Vagina (tissue), 2 donors: Measurements from ENCODE around the gene BASP1.

ENCODE experiments used
- POLR2A ChIP-seq, 2 donors: fragments of 450-650 bp; IDR thresholded peaks; one replicate each; pipeline ENCODE4 v1.6.1; 2017; ENCODE audit warnings: antibody characterized with exemption in 2 of 2, mild to moderate bottlenecking in 2 of 2, moderate library complexity in 2 of 2
- POLR2AphosphoS5 ChIP-seq, 2 donors: sonication (generic); formaldehyde crosslinking; IDR thresholded peaks; one replicate each; pipeline ENCODE4 v1.9.0; 2017; ENCODE audit warnings: antibody characterized with exemption in 2 of 2, mild to moderate bottlenecking in 2 of 2, low read depth in 1 of 2; ENCODE audit not compliant: insufficient read depth in 1 of 2
- TF ChIP-seq, protein P1 (sequence below), 3 experiments: fragments of 450-650 bp in 2 of 3; fragments of 200-600 bp in 1 of 3; sonication (generic) in 1 of 3; IDR thresholded peaks; one replicate each; pipeline ENCODE4 v1.5.1; 2017 to 2019; ENCODE audit warnings: antibody characterized with exemption in 3 of 3, mild to moderate bottlenecking in 2 of 3, moderate library complexity in 2 of 3

DNA sequence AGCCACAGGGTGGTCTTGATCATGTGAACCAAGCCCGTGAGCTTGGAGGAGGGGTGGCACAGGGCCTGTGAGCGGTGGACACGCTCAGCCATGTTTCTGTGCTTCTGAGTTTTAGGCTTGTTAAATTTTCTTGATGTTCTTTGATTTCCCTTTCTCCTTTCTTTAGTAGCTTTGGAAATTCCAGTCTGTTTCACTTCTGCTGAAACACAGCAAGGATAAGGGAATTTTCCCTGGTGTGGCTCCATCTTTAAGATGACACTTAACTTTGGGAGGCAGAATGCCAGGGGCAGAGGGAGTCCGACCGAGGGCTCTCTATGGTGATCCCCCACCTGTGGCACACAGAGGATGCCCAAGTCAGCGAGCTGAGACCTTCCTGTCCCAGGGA is 29.7 kb upstream of the BASP1 start:
- TF ChIP-seq, protein P1, sequence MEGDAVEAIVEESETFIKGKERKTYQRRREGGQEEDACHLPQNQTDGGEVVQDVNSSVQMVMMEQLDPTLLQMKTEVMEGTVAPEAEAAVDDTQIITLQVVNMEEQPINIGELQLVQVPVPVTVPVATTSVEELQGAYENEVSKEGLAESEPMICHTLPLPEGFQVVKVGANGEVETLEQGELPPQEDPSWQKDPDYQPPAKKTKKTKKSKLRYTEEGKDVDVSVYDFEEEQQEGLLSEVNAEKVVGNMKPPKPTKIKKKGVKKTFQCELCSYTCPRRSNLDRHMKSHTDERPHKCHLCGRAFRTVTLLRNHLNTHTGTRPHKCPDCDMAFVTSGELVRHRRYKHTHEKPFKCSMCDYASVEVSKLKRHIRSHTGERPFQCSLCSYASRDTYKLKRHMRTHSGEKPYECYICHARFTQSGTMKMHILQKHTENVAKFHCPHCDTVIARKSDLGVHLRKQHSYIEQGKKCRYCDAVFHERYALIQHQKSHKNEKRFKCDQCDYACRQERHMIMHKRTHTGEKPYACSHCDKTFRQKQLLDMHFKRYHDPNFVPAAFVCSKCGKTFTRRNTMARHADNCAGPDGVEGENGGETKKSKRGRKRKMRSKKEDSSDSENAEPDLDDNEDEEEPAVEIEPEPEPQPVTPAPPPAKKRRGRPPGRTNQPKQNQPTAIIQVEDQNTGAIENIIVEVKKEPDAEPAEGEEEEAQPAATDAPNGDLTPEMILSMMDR (IDR thresholded peaks at IDR 0.05) = no peak
- TF ChIP-seq POLR2AphosphoS5 (IDR thresholded peaks at IDR 0.05; ENCODE audit: insufficient read depth in 1 of 2, low read depth in 1 of 2) (no peak), POLR2A (IDR thresholded peaks at IDR 0.05) (no peak)
